Measurements from ENCODE around the gene CARS1. TPM values are rescaled to one million over a fixed set of nuclear protein-coding genes. Genes with fewer than 3 reads are reported as not detected.

The CARS1 gene
- polyA plus RNA-seq, 3 donors, result 30.9 to 46.8 (median 35.7) TPM

- Histone ChIP-seq H3K36me3 (replicated peaks in 1 of 2; ENCODE audit: control insufficient read depth in 1 of 2, insufficient read depth in 2 of 2, low read length in 2 of 2) (peaks cover 26 to 62% of the 10 kb centered on the region in 2 donors), H3K27ac (ENCODE audit: low read depth in 1 of 2, low read length in 2 of 2) (no peak overlapping the region), H4K20me1 (ENCODE audit: insufficient read depth, low read length) (peaks cover 98% of the 10 kb centered on the region), H3K4me1 (ENCODE audit: control insufficient read depth in 1 of 2, insufficient read depth in 2 of 2, low read length in 2 of 2) (peaks cover 18 to 22% of the 10 kb centered on the region in 2 donors), H3K79me2 (ENCODE audit: insufficient read depth, low read length) (peaks cover 85% of the 10 kb centered on the region), H3K27me3 (ENCODE audit: control insufficient read depth in 2 of 2, insufficient read depth in 2 of 2, low read length in 2 of 2) (no peaks in the 10 kb centered on the region), H3K4me2 (replicated peaks; ENCODE audit: extremely low read depth, low read length, poor library complexity, severe bottlenecking) (no peak overlapping the region), H3K9ac (ENCODE audit: insufficient read depth, low read length, poor library complexity, severe bottlenecking) (no peak overlapping the region), H3K4me3 (replicated peaks in 1 of 3; ENCODE audit: low read depth in 2 of 3, low read length in 3 of 3) (no peak overlapping the region), H3K9me3 (replicated peaks in 1 of 2; ENCODE audit: control insufficient read depth in 1 of 2, insufficient read depth in 1 of 2, low read length in 2 of 2) (no peaks in the 10 kb centered on the region), H2AFZ (ENCODE audit: insufficient read depth, low read depth, low read length, poor library complexity, severe bottlenecking) (no peak overlapping the region)
- intact Hi-C loops (cut with micrococcal nuclease), result no loop called here
- Mint-ChIP-seq H3K9me3 (no peaks in the 10 kb centered on the region), H3K4me3 (no peak overlapping the region), H3K27me3 (ENCODE audit: low read depth in 3 of 3) (peaks cover 0 to 1% (median 0%) of the 10 kb centered on the region in 3 donors), H3K4me1 (peaks cover 19% of the 10 kb centered on the region), H3K36me3 (peaks cover 46 to 63% of the 10 kb centered on the region in 2 donors), H3K27ac (no peak overlapping the region)
- DNase-seq, result no peak
- 88% methylated on average over 3 of the region's 8 CpGs for WGBS (ENCODE audit: insufficient coverage)
- TF ChIP-seq, protein P1, sequence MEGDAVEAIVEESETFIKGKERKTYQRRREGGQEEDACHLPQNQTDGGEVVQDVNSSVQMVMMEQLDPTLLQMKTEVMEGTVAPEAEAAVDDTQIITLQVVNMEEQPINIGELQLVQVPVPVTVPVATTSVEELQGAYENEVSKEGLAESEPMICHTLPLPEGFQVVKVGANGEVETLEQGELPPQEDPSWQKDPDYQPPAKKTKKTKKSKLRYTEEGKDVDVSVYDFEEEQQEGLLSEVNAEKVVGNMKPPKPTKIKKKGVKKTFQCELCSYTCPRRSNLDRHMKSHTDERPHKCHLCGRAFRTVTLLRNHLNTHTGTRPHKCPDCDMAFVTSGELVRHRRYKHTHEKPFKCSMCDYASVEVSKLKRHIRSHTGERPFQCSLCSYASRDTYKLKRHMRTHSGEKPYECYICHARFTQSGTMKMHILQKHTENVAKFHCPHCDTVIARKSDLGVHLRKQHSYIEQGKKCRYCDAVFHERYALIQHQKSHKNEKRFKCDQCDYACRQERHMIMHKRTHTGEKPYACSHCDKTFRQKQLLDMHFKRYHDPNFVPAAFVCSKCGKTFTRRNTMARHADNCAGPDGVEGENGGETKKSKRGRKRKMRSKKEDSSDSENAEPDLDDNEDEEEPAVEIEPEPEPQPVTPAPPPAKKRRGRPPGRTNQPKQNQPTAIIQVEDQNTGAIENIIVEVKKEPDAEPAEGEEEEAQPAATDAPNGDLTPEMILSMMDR (IDR thresholded peaks at IDR 0.05), result no peak
Observed at GRCh38 chr11:3046641-3047040, 10.6 kb downstream of the CARS1 start.

GRCh38 chr11:3046190-3046589, 11.0 kb downstream of the CARS1 start:
- H3K79me2 ChIP-seq (ENCODE audit: insufficient read depth, low read length), result peaks cover 82% of the 10 kb centered on the region
- H3K9me3 ChIP-seq (replicated peaks in 1 of 2; ENCODE audit: control insufficient read depth in 1 of 2, insufficient read depth in 1 of 2, low read length in 2 of 2), result no peaks in the 10 kb centered on the region
- H3K9me3 Mint-ChIP-seq, result no peaks in the 10 kb centered on the region
- H3K27me3 ChIP-seq (ENCODE audit: control insufficient read depth in 2 of 2, insufficient read depth in 2 of 2, low read length in 2 of 2), result no peaks in the 10 kb centered on the region
- H3K4me3 ChIP-seq (replicated peaks in 1 of 3; ENCODE audit: low read depth in 2 of 3, low read length in 3 of 3), result no peak overlapping the region
- WGBS (ENCODE audit: insufficient coverage), result 93% methylated on average over 10 of the region's 12 CpGs
- no peak overlapping the region for H3K9ac ChIP-seq (ENCODE audit: insufficient read depth, low read length, poor library complexity, severe bottlenecking)
- TF ChIP-seq, protein P1 (IDR thresholded peaks at IDR 0.05), result no peak
- no peak overlapping the region for H3K4me3 Mint-ChIP-seq
- peaks cover 98% of the 10 kb centered on the region for H4K20me1 ChIP-seq (ENCODE audit: insufficient read depth, low read length)
- H3K27ac ChIP-seq (ENCODE audit: low read depth in 1 of 2, low read length in 2 of 2), result no peak overlapping the region
- H3K27ac Mint-ChIP-seq, result no peak overlapping the region
- intact Hi-C loops (cut with micrococcal nuclease), result no loop called here
- DNase-seq, result no peak
- H3K4me1 Mint-ChIP-seq, result peaks cover 17% of the 10 kb centered on the region
- H2AFZ ChIP-seq (ENCODE audit: insufficient read depth, low read depth, low read length, poor library complexity, severe bottlenecking), result no peak overlapping the region
- H3K4me1 ChIP-seq (ENCODE audit: control insufficient read depth in 1 of 2, insufficient read depth in 2 of 2, low read length in 2 of 2), result peaks cover 14 to 17% of the 10 kb centered on the region in 2 donors
- peaks cover 0 to 1% (median 0%) of the 10 kb centered on the region in 3 donors for H3K27me3 Mint-ChIP-seq (ENCODE audit: low read depth in 3 of 3)
- no peak overlapping the region for H3K4me2 ChIP-seq (replicated peaks; ENCODE audit: extremely low read depth, low read length, poor library complexity, severe bottlenecking)
- H3K36me3 ChIP-seq (replicated peaks in 1 of 2; ENCODE audit: control insufficient read depth in 1 of 2, insufficient read depth in 2 of 2, low read length in 2 of 2), result peaks cover 30 to 65% of the 10 kb centered on the region in 2 donors
- H3K36me3 Mint-ChIP-seq, result peaks cover 49 to 66% of the 10 kb centered on the region in 2 donors

All from CD14-positive monocyte (primary cell).